ENCODE measurements around the gene MEF2D.

GRCh38 chr1:156444407-156445001 lies 56.1 kb downstream of the MEF2D start:
- TF ChIP-seq CTCF (IDR thresholded peaks at IDR 0.05) (peak in 2 of 6 experiments; percentile 12 to 14), POLR2AphosphoS5 (IDR thresholded peaks at IDR 0.05) (no peak), POLR2A (IDR thresholded peaks at IDR 0.05) (no peak)
